MM.1S (cell line): ENCODE results near the gene TREML1.

Experiments
- EZH2phosphoT487 ChIP-seq: fragments of 300-600 bp; sonication (generic); IDR thresholded peaks from 2 replicates; pipeline ENCODE4 v1.6.1; 2018; ENCODE audit warnings: antibody characterized with exemption, low read length
- TF ChIP-seq, protein P1 (sequence below): fragments of 300-600 bp; sonication (generic); IDR thresholded peaks from 2 replicates; pipeline ENCODE4 v1.5.1; 2016; ENCODE audit warnings: antibody characterized with exemption, low read length, mixed read lengths

DNA sequence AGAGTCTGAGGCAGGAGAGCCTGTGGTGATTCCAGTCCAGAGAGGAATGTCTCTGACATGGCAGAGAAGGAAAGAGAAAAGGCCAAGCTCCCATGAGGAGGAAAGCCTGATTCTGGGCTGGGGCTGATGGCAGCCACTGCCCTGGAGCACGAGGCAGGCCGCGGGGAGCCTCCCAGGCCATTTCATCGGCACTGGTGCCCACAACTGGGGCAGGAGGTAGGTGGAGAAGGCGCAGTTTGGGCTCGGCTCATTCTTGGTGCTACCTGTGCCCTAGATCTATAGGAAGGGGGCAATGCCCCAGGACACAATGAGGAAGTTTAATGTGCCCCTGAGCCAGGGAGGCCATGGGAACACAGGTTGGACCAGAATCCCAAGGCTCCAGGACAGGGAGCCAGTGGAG is 2.6 kb upstream of the TREML1 start:
- TF ChIP-seq, protein P1, sequence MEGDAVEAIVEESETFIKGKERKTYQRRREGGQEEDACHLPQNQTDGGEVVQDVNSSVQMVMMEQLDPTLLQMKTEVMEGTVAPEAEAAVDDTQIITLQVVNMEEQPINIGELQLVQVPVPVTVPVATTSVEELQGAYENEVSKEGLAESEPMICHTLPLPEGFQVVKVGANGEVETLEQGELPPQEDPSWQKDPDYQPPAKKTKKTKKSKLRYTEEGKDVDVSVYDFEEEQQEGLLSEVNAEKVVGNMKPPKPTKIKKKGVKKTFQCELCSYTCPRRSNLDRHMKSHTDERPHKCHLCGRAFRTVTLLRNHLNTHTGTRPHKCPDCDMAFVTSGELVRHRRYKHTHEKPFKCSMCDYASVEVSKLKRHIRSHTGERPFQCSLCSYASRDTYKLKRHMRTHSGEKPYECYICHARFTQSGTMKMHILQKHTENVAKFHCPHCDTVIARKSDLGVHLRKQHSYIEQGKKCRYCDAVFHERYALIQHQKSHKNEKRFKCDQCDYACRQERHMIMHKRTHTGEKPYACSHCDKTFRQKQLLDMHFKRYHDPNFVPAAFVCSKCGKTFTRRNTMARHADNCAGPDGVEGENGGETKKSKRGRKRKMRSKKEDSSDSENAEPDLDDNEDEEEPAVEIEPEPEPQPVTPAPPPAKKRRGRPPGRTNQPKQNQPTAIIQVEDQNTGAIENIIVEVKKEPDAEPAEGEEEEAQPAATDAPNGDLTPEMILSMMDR: no peak
- no peak for TF ChIP-seq EZH2phosphoT487
